ENCODE measurements around the gene EML4.

The EML4 gene

DNA sequence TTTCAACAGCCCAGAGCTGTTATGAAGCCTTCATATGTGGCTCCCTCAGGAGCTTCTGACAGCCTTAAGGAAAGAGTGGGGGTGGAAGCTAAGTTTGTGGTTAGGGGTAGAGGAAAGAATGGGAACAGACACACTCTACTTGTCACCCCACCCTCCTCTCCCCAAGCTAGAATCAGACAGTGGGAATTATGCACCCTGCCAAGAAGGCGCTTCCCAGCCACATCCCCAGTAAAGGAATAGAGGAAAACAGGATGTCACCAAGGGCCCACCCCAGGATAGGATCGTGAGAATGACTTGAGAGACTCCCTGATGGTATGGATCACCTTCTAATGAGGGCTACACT is 32.4 kb upstream of the EML4 start:
- Histone ChIP-seq H3K36me3 (no peaks in the 10 kb centered on the region), H3K27ac (peak overlapping the region; percentile 68), H3K4me1 (ENCODE audit: control insufficient read depth in 1 of 2, insufficient read depth in 1 of 2, low read depth in 1 of 2, low read length in 1 of 2) (peaks cover 44 to 57% of the 10 kb centered on the region in 2 experiments), H3K27me3 (peaks cover under 1% of the 10 kb centered on the region), H3K4me3 (ENCODE audit: low read depth in 1 of 2, low read length in 1 of 2) (no peak overlapping the region), H3K9me3 (no peaks in the 10 kb centered on the region)
- TF ChIP-seq, protein P1, sequence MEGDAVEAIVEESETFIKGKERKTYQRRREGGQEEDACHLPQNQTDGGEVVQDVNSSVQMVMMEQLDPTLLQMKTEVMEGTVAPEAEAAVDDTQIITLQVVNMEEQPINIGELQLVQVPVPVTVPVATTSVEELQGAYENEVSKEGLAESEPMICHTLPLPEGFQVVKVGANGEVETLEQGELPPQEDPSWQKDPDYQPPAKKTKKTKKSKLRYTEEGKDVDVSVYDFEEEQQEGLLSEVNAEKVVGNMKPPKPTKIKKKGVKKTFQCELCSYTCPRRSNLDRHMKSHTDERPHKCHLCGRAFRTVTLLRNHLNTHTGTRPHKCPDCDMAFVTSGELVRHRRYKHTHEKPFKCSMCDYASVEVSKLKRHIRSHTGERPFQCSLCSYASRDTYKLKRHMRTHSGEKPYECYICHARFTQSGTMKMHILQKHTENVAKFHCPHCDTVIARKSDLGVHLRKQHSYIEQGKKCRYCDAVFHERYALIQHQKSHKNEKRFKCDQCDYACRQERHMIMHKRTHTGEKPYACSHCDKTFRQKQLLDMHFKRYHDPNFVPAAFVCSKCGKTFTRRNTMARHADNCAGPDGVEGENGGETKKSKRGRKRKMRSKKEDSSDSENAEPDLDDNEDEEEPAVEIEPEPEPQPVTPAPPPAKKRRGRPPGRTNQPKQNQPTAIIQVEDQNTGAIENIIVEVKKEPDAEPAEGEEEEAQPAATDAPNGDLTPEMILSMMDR (IDR thresholded peaks at IDR 0.05): no peak

DNA sequence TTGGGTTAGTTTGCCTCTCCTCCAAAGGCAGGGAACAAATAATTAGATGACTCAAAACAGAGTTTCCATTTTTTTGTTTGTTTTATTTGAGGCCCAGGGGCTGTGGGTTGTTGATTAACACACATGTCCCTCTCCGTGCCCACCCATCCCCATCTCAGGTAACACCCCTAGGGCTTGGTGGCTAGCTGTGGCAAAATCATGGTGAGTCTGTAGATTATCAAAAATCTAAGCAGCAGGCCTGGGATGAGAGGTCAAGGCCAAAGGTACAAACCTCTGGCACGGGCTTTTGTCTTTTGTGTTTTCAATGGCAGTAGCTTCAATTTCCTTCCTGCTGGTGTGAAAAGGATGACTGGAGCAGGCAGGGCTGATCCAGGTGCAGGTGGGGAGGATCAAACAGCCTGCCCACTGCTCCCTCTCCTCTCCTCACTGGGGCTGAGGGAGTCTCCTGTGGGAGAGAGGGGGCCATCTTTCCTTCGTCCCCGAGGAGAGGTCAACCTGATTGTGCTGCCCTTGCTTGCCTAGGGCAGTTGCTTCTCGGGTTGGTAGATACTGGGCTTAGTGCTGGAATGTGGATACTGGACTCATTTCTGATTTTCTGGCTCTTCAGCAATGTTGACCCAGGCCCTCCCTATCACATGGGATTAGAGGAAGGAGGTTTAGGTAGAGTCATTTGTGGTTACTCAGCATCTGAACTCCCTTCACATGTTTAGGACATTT is 31.9 kb upstream of the EML4 start:
- TF ChIP-seq, protein P1 (IDR thresholded peaks at IDR 0.05): no peak
- Histone ChIP-seq H3K9me3 (no peaks in the 10 kb centered on the region), H3K4me3 (ENCODE audit: low read depth in 1 of 2, low read length in 1 of 2) (no peak overlapping the region), H3K27me3 (no peaks in the 10 kb centered on the region), H3K4me1 (ENCODE audit: control insufficient read depth in 1 of 2, insufficient read depth in 1 of 2, low read depth in 1 of 2, low read length in 1 of 2) (peaks cover 49 to 61% of the 10 kb centered on the region in 2 experiments), H3K36me3 (no peaks in the 10 kb centered on the region), H3K27ac (no peak overlapping the region)

DNA sequence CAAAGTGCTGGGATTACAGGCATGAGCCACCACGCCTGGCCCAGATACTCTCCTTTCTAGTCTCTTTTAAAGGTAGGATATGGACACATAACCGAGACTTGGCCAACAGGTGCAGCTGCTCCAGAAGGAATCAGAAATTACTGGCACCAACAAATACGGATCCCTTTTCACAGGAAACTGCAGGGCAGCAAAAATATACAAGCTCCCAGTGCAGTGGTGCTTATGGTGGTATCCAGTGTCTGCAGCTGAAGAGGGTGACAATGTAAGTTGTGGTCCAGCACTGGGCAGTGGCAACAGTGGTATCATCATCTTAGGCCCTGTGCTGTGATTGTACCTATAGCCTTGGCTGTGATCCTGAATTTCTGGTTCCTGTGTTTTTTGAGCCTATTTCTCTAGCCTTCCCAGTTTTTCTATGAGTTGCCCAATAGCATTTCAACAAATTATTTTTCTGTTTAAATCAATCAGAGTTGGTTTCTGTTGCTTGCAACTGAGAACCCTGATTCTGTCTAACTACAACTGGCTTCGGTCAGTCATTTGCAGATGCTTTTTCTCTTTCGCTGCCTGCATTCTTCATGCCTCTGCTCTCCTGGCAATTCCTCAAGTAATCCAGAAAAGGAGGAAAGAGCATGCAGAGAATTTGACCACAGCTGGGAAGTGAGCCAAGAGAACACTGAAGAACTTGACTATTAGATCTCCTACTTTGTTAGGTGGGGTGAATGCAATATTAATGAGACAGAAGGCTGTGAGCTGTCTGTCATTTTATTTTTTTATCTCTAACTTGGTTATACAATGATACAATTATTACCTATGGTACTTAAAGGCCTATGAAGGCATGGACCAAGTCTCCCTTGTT is 30.8 kb upstream of the EML4 start:
- Histone ChIP-seq H3K4me1 (ENCODE audit: control insufficient read depth in 1 of 2, insufficient read depth in 1 of 2, low read depth in 1 of 2, low read length in 1 of 2) (peaks cover 39 to 56% of the 10 kb centered on the region in 2 experiments), H3K9me3 (no peaks in the 10 kb centered on the region), H3K36me3 (no peaks in the 10 kb centered on the region), H3K4me3 (ENCODE audit: low read depth in 1 of 2, low read length in 1 of 2) (no peak overlapping the region), H3K27ac (no peak overlapping the region), H3K27me3 (no peaks in the 10 kb centered on the region)
- TF ChIP-seq, protein P1 (IDR thresholded peaks at IDR 0.05): no peak

DNA sequence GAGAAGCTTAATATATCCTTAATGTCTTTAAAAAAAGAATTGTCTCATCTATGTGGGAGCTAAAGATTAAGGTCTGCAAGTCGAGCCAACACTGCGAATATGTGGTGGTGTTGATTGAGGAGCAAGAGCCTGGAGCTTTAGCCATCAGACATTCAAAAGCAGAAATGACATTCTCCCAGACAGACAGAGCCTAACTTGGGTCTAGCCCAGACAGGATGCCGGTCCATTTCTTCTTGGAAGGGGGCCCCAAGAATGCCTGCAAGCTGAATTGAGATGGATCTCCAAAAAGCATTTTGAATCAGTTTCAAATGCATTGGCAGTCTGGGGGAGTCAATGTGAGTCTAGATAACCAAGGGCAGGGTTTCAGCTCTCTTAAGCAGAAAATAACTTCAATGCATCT is 30.1 kb upstream of the EML4 start:
- TF ChIP-seq, protein P1 (IDR thresholded peaks at IDR 0.05): no peak
- Histone ChIP-seq H3K36me3 (no peaks in the 10 kb centered on the region), H3K4me3 (ENCODE audit: low read depth in 1 of 2, low read length in 1 of 2) (no peak overlapping the region), H3K9me3 (no peaks in the 10 kb centered on the region), H3K27ac (no peak overlapping the region), H3K4me1 (ENCODE audit: control insufficient read depth in 1 of 2, insufficient read depth in 1 of 2, low read depth in 1 of 2, low read length in 1 of 2) (peaks cover 33 to 51% of the 10 kb centered on the region in 2 experiments), H3K27me3 (no peaks in the 10 kb centered on the region)

DNA sequence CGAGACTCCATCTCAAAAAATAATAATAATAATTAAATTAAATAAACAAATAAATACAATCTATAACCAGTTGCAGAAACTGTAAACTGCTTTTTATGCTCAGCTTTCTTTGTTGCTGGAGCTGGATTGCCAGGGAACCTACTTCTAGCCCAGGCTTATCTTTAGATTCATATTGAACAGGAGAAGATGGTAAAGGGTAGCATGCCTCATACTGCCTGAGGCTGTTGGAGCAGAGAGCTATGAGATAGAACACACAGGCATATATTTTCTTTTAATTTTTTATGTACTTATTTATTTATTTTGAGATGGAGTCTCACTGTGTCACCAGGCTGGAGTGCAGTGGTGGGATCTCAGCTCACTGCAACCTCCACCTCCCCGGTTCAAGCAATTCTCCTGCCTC is 28.7 kb upstream of the EML4 start:
- Histone ChIP-seq H3K27me3 (no peaks in the 10 kb centered on the region), H3K4me1 (ENCODE audit: control insufficient read depth in 1 of 2, insufficient read depth in 1 of 2, low read depth in 1 of 2, low read length in 1 of 2) (peaks cover 30 to 45% of the 10 kb centered on the region in 2 experiments), H3K27ac (no peak overlapping the region), H3K36me3 (no peaks in the 10 kb centered on the region), H3K4me3 (ENCODE audit: low read depth in 1 of 2, low read length in 1 of 2) (no peak overlapping the region), H3K9me3 (no peaks in the 10 kb centered on the region)
- TF ChIP-seq, protein P1 (IDR thresholded peaks at IDR 0.05): no peak

Measured in neutrophil (primary cell).